Activated effector memory CD4-positive, alpha-beta T cell treated with anti-CD3 and anti-CD28 coated beads, Interleukin-2, amount 50 U/mL, for 16 hours (primary cell): ENCODE data around the gene RALB.
"Not testable (repeated sequence)": the region's sequence is repeated elsewhere in the genome, so short reads cannot be mapped to it uniquely, and the experiment has no call there.

Experiments
- DNase-seq: peaks from one replicate; pipeline ENCODE4 v3.0.0-alpha.2; 2020

Gene RALB

GRCh38 chr2:120299561-120299960 is 46.9 kb downstream of the RALB start:
- no peak for DNase-seq

GRCh38 chr2:120300385-120300784 is 47.7 kb downstream of the RALB start:
- DNase-seq, result no peak

- DNase-seq, result no peak
Observed at GRCh38 chr2:120301284-120301683, 48.6 kb downstream of the RALB start.

- no peak for DNase-seq
Observed at GRCh38 chr2:120302301-120302700, 49.6 kb downstream of the RALB start.

GRCh38 chr2:120303177-120303576 is 50.5 kb downstream of the RALB start:
- DNase-seq, result no peak

GRCh38 chr2:120305296-120305695 is 52.6 kb downstream of the RALB start:
- DNase-seq, result no peak

- DNase-seq, result no peak
Observed at GRCh38 chr2:120305937-120306490, 53.4 kb downstream of the RALB start.

- DNase-seq, result peak; percentile 37
Observed at GRCh38 chr2:120307482-120307881, 54.8 kb downstream of the RALB start.

GRCh38 chr2:120308038-120308910 is 55.6 kb downstream of the RALB start:
- DNase-seq, result peak; percentile 59

- no peak for DNase-seq
Observed at GRCh38 chr2:120310136-120310535, 57.5 kb downstream of the RALB start.

GRCh38 chr2:120310841-120311240 is 58.2 kb downstream of the RALB start:
- DNase-seq, result not testable (repeated sequence)

- DNase-seq, result no peak
Observed at GRCh38 chr2:120312076-120312475, 59.4 kb downstream of the RALB start.

GRCh38 chr2:120312860-120313694 is 60.4 kb downstream of the RALB start:
- DNase-seq, result peak; percentile 90

GRCh38 chr2:120313695-120314615 is 61.3 kb downstream of the RALB start:
- peak; percentile 61 for DNase-seq

GRCh38 chr2:120314690-120315366 is 62.2 kb downstream of the RALB start:
- DNase-seq, result no peak

- peak; percentile 25 for DNase-seq
Observed at GRCh38 chr2:120315367-120316033, 62.8 kb downstream of the RALB start.

- no peak for DNase-seq
Observed at GRCh38 chr2:120316071-120316470, 63.4 kb downstream of the RALB start.

GRCh38 chr2:120316528-120317179 is 64.0 kb downstream of the RALB start:
- peak; percentile 54 for DNase-seq

- DNase-seq, result no peak
Observed at GRCh38 chr2:120317180-120317533, 64.5 kb downstream of the RALB start.

GRCh38 chr2:120317916-120318315 is 65.3 kb downstream of the RALB start:
- DNase-seq, result peak; percentile 24

- peak; percentile 46 for DNase-seq
Observed at GRCh38 chr2:120318626-120319025, 66.0 kb downstream of the RALB start.
